HEK293 (cell line): ENCODE results near the gene RANBP10.

Source experiments
- CTCF ChIA-PET: fragments of 350-600 bp; formaldehyde crosslinking; extraction: SDS; loops from one replicate; lab custom pipeline; 2021; ENCODE audit warnings: antibody characterized with exemption; lab: Yijun Ruan, JAX
- POLR2A ChIA-PET: fragments of 300-600 bp; formaldehyde crosslinking; extraction: SDS; loops from one replicate; lab custom pipeline; 2020; ENCODE audit warnings: antibody characterized with exemption, inconsistent platforms; lab: Yijun Ruan, JAX
- H3K27ac ChIP-seq: fragments of 200-500 bp; sonication (Bioruptor generic); 2 replicates; pipeline ENCODE4 v1.5.1; 2014; ENCODE audit warnings: low read depth, low read length, control low read depth, inconsistent platforms; ENCODE audit errors: extremely low read depth
- H3K36me3 ChIP-seq, 2 experiments: fragments of 200-500 bp in 1 of 2; sonication (Bioruptor generic) in 1 of 2; 1 replicate in 1 of 2; 2 replicates in 1 of 2; pipeline ENCODE4 v1.5.1; 2014 to 2017; ENCODE audit warnings: inconsistent platforms in 2 of 2, low read length in 2 of 2; ENCODE audit not compliant: control insufficient read depth in 2 of 2, insufficient read depth in 1 of 2
- H3K4me1 ChIP-seq: fragments of 200-500 bp; sonication (Bioruptor generic); 2 replicates; pipeline ENCODE4 v1.5.1; 2014; ENCODE audit warnings: mild to moderate bottlenecking, low read length, inconsistent platforms; ENCODE audit not compliant: control insufficient read depth, insufficient read depth
- H3K4me3 ChIP-seq: 2 replicates; pipeline ENCODE4 v1.5.1; 2011; ENCODE audit warnings: low read depth, mild to moderate bottlenecking, control low read depth, low read length, moderate library complexity
- H3K9me3 ChIP-seq: fragments of 200-500 bp; sonication (Bioruptor generic); 2 replicates; pipeline ENCODE4 v1.5.1; 2014; ENCODE audit warnings: low read depth, low read length, inconsistent platforms; ENCODE audit not compliant: control insufficient read depth, insufficient read depth
- BCL11A ChIP-seq: fragments of 450-650 bp; formaldehyde crosslinking; IDR thresholded peaks from 2 replicates; pipeline ENCODE4 v1.5.1; 2016; ENCODE audit warnings: low read depth, missing biosample characterization, missing genetic modification characterization
- GLIS1 ChIP-seq: fragments of 450-650 bp; formaldehyde crosslinking; IDR thresholded peaks from 2 replicates; pipeline ENCODE4 v1.5.1; 2016; ENCODE audit warnings: missing biosample characterization, missing genetic modification characterization
- KLF1 ChIP-seq: fragments of 450-650 bp; formaldehyde crosslinking; IDR thresholded peaks from 2 replicates; pipeline ENCODE4 v1.5.1; 2016; ENCODE audit warnings: missing biosample characterization, missing genetic modification characterization
- KLF9 ChIP-seq: fragments of 450-650 bp; formaldehyde crosslinking; IDR thresholded peaks from 2 replicates; pipeline ENCODE4 v1.5.1; 2016; ENCODE audit warnings: missing biosample characterization, missing genetic modification characterization, low read depth
- MZF1 ChIP-seq: fragments of 450-650 bp; formaldehyde crosslinking; IDR thresholded peaks from 2 replicates; pipeline ENCODE4 v1.5.1; 2017; ENCODE audit warnings: missing biosample characterization, missing genetic modification characterization, borderline replicate concordance
- PRDM10 ChIP-seq: fragments of 450-650 bp; formaldehyde crosslinking; IDR thresholded peaks from 2 replicates; pipeline ENCODE4 v1.5.1; 2016; ENCODE audit warnings: missing biosample characterization, missing genetic modification characterization
- SALL2 ChIP-seq: fragments of 450-650 bp; formaldehyde crosslinking; IDR thresholded peaks from 2 replicates; pipeline ENCODE4 v1.5.0; 2017; ENCODE audit warnings: missing biosample characterization, mild to moderate bottlenecking, missing genetic modification characterization, borderline replicate concordance
- TCF7L2 ChIP-seq: IDR thresholded peaks from 2 replicates; pipeline ENCODE4 v1.6.1; 2011; ENCODE audit warnings: low read depth, mild to moderate bottlenecking, inconsistent platforms, low read length, moderate library complexity, borderline replicate concordance
- ZBTB17 ChIP-seq: fragments of 450-650 bp; formaldehyde crosslinking; IDR thresholded peaks from 2 replicates; pipeline ENCODE4 v1.5.1; 2016; ENCODE audit warnings: missing biosample characterization, missing genetic modification characterization
- ZBTB7A ChIP-seq: fragments of 450-650 bp; formaldehyde crosslinking; IDR thresholded peaks from 2 replicates; pipeline ENCODE4 v1.5.1; 2016; ENCODE audit warnings: low read depth, missing biosample characterization, missing genetic modification characterization
- ZFHX2 ChIP-seq: fragments of 450-650 bp; formaldehyde crosslinking; conservative IDR thresholded peaks from 2 replicates; pipeline ENCODE4 v1.5.1; 2016; ENCODE audit warnings: missing biosample characterization, missing genetic modification characterization
- ZNF138 ChIP-seq: fragments of 450-650 bp; formaldehyde crosslinking; IDR thresholded peaks from 2 replicates; pipeline ENCODE4 v1.5.1; 2016; ENCODE audit warnings: missing biosample characterization, missing genetic modification characterization, borderline replicate concordance
- ZNF157 ChIP-seq: fragments of 450-650 bp; formaldehyde crosslinking; IDR thresholded peaks from 2 replicates; pipeline ENCODE4 v1.5.1; 2016; ENCODE audit warnings: missing biosample characterization, missing genetic modification characterization
- ZNF184 ChIP-seq: fragments of 450-650 bp; IDR thresholded peaks from 2 replicates; pipeline ENCODE4 v1.5.1; 2018; ENCODE audit warnings: missing biosample characterization, mild to moderate bottlenecking, missing genetic modification characterization
- ZNF221 ChIP-seq: fragments of 450-650 bp; formaldehyde crosslinking; IDR thresholded peaks from 2 replicates; pipeline ENCODE4 v1.5.1; 2017; ENCODE audit warnings: missing biosample characterization, missing genetic modification characterization, borderline replicate concordance
- ZNF239 ChIP-seq: fragments of 450-650 bp; formaldehyde crosslinking; IDR thresholded peaks from 2 replicates; pipeline ENCODE4 v1.5.1; 2016; ENCODE audit warnings: missing biosample characterization, missing genetic modification characterization
- ZNF26 ChIP-seq: fragments of 450-650 bp; formaldehyde crosslinking; IDR thresholded peaks from 2 replicates; pipeline ENCODE4 v1.5.1; 2016; ENCODE audit warnings: missing biosample characterization, missing genetic modification characterization
- ZNF266 ChIP-seq: fragments of 450-650 bp; formaldehyde crosslinking; IDR thresholded peaks from 2 replicates; pipeline ENCODE4 v1.5.1; 2016; ENCODE audit warnings: missing biosample characterization, missing genetic modification characterization, low read depth
- ZNF354C ChIP-seq: fragments of 450-650 bp; formaldehyde crosslinking; IDR thresholded peaks from 2 replicates; pipeline ENCODE4 v1.5.1; 2016; ENCODE audit warnings: missing biosample characterization, missing genetic modification characterization, low read depth, borderline replicate concordance
- ZNF433 ChIP-seq: fragments of 450-650 bp; formaldehyde crosslinking; IDR thresholded peaks from 2 replicates; pipeline ENCODE4 v1.5.1; 2016; ENCODE audit warnings: missing biosample characterization, missing genetic modification characterization, low read depth
- ZNF529 ChIP-seq: fragments of 450-650 bp; formaldehyde crosslinking; IDR thresholded peaks from 2 replicates; pipeline ENCODE4 v1.5.1; 2017; ENCODE audit warnings: missing genetic modification characterization, missing biosample characterization; ENCODE audit not compliant: insufficient replicate concordance
- ZNF558 ChIP-seq: fragments of 450-650 bp; formaldehyde crosslinking; IDR thresholded peaks from 2 replicates; pipeline ENCODE4 v1.5.1; 2016; ENCODE audit warnings: missing biosample characterization, missing genetic modification characterization
- ZNF624 ChIP-seq: fragments of 450-650 bp; formaldehyde crosslinking; IDR thresholded peaks from 2 replicates; pipeline ENCODE4 v1.5.1; 2017; ENCODE audit warnings: missing biosample characterization, missing genetic modification characterization
- ZNF707 ChIP-seq: fragments of 450-650 bp; formaldehyde crosslinking; IDR thresholded peaks from 2 replicates; pipeline ENCODE4 v1.5.1; 2016; ENCODE audit warnings: missing biosample characterization, missing genetic modification characterization
- ZSCAN5A ChIP-seq: fragments of 450-650 bp; formaldehyde crosslinking; IDR thresholded peaks from 2 replicates; pipeline ENCODE4 v1.5.1; 2016; ENCODE audit warnings: missing biosample characterization, missing genetic modification characterization
- ZXDB ChIP-seq: fragments of 450-650 bp; formaldehyde crosslinking; IDR thresholded peaks from 2 replicates; pipeline ENCODE4 v1.5.1; 2016; ENCODE audit warnings: missing biosample characterization, missing genetic modification characterization
- TF ChIP-seq, protein P1 (sequence below): fragments of 450-650 bp; formaldehyde crosslinking; IDR thresholded peaks from 2 replicates; pipeline ENCODE4 v1.5.1; 2016; ENCODE audit warnings: missing biosample characterization, missing genetic modification characterization
- TF ChIP-seq, protein P2 (sequence below): fragments of 450-650 bp; formaldehyde crosslinking; IDR thresholded peaks from 2 replicates; pipeline ENCODE4 v1.5.1; 2016; ENCODE audit warnings: missing biosample characterization, missing genetic modification characterization

Gene RANBP10

GRCh38 chr16:67806428-67807147, at the start of gene RANBP10, which contains the start of gene TSNAXIP1 (continued):
- TF ChIP-seq ZSCAN5A (tag by site-specific recombination) (no peak), GLIS1 (tag by site-specific recombination) (peak; percentile 79), ZFHX2 (tag by site-specific recombination) (peak; percentile 33; the same call in 1 of the 2 replicates), ZNF558 (tag by site-specific recombination) (no peak), ZNF529 (no peak), ZNF184 (no peak), ZNF221 (tag by site-specific recombination) (no peak), ZNF707 (tag by site-specific recombination) (no peak), ZNF157 (tag by site-specific recombination) (no peak), PRDM10 (tag by site-specific recombination) (peak; percentile 97), ZNF266 (no peak)
- TF ChIP-seq, protein P1, sequence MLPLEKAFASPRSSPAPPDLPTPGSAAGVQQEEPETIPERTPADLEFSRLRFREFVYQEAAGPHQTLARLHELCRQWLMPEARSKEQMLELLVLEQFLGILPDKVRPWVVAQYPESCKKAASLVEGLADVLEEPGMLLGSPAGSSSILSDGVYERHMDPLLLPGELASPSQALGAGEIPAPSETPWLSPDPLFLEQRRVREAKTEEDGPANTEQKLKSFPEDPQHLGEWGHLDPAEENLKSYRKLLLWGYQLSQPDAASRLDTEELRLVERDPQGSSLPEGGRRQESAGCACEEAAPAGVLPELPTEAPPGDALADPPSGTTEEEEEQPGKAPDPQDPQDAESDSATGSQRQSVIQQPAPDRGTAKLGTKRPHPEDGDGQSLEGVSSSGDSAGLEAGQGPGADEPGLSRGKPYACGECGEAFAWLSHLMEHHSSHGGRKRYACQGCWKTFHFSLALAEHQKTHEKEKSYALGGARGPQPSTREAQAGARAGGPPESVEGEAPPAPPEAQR = no peak

DNA sequence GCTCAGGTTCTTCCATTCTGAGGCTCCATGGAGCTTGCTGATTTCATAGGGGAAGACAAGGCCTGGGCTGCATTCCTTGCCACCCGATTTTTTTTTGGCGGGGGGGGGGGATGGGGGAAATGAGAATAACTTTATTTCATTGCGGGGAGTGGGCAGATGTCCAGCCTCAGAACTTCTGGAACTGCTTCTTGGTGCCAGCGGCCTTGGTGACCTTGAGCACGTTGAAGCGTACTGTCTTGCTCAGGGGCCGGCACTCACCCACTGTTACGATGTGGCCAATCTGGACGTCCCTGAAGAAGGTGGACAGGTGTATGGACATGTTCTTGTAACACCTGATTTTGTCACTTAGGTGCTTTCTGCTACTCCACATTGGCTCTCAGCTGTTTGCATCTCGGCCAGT, 49.4 kb upstream of the RANBP10 start:
- Histone ChIP-seq H3K4me3 (no peak overlapping the region), H3K36me3 (peaks cover 0 to 34% of the 10 kb centered on the region in 2 experiments; a peak in 2 of 3 replicates), H3K4me1 (peaks cover 12% of the 10 kb centered on the region), H3K9me3 (no peaks in the 10 kb centered on the region), H3K27ac (no peak overlapping the region)
- CTCF ChIA-PET = interaction anchor here (0.6 to 0.8 kb wide), 2 partner anchors 40 to 188 kb away, joined by 3 read pairs; no protein-coding TSS in a partner anchor
- POLR2A ChIA-PET = interaction anchor here (0.6 to 1.5 kb wide), 3 partner anchors 22 to 149 kb away, joined by 3 to 5 read pairs (median 3); no protein-coding TSS in a partner anchor
- TF ChIP-seq ZXDB (tag by site-specific recombination) (no peak), ZBTB17 (tag by site-specific recombination) (no peak), ZNF26 (tag by site-specific recombination) (no peak), ZNF138 (tag by site-specific recombination) (no peak), ZBTB7A (tag by site-specific recombination) (no peak), ZNF433 (tag by site-specific recombination) (no peak), KLF1 (no peak), ZNF354C (tag by site-specific recombination) (no peak), ZNF239 (tag by site-specific recombination) (no peak), ZNF624 (tag by site-specific recombination) (no peak), MZF1 (tag by site-specific recombination) (no peak), KLF9 (no peak), BCL11A (tag by site-specific recombination) (no peak), ZNF221 (tag by site-specific recombination) (no peak), SALL2 (tag by site-specific recombination) (no peak), TCF7L2 (no peak)
- TF ChIP-seq, protein P2, sequence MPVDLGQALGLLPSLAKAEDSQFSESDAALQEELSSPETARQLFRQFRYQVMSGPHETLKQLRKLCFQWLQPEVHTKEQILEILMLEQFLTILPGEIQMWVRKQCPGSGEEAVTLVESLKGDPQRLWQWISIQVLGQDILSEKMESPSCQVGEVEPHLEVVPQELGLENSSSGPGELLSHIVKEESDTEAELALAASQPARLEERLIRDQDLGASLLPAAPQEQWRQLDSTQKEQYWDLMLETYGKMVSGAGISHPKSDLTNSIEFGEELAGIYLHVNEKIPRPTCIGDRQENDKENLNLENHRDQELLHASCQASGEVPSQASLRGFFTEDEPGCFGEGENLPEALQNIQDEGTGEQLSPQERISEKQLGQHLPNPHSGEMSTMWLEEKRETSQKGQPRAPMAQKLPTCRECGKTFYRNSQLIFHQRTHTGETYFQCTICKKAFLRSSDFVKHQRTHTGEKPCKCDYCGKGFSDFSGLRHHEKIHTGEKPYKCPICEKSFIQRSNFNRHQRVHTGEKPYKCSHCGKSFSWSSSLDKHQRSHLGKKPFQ (tag by site-specific recombination) = no peak
